ENCODE measurements around the gene CADM3.
A peak's percentile ranks its signal among the peaks of the same experiment; 100 is the strongest.

The CADM3 gene

DNA sequence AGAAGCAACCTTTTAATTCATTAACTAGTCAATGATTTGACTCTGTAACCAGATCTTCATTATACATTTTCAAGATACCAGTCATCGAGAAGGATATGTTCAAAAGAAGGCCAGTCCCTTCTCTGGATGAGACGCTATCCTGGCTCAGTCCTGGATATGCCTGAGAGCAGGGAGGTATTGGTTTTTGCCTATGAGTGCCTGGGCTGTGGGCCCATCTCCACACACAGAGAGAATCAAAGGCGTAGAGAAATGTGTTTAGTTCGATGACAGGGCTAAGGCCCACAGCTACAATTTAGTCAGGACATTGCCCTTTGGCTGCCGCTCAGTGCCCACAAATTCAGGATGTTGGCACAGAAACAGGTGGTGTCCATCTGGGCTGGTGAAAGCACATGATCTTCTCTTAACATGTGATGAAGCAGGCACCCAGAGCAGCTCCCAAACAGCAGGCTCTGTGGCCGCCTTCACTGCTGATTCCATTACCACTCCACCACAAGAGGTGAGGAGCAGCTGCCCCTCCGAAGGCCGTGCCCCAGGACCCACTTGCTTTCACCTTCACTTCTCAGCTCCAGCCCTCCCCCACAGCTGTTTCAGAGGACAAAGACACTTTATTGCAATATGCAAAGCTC is 58.0 kb downstream of the CADM3 start:
- H3K27me3 Mint-ChIP-seq = peaks cover 4% of the 10 kb centered on the region
- peaks cover 18% of the 10 kb centered on the region for H3K4me1 Mint-ChIP-seq (ENCODE audit: low read depth)
- no peaks in the 10 kb centered on the region for H3K36me3 Mint-ChIP-seq (ENCODE audit: low read depth)
- intact Hi-C loops (cut with micrococcal nuclease) = no loop called here
- H3K27ac Mint-ChIP-seq = no peak overlapping the region
- H3K4me3 Mint-ChIP-seq = no peak overlapping the region
- peaks cover 10% of the 10 kb centered on the region for H3K9me3 Mint-ChIP-seq

DNA sequence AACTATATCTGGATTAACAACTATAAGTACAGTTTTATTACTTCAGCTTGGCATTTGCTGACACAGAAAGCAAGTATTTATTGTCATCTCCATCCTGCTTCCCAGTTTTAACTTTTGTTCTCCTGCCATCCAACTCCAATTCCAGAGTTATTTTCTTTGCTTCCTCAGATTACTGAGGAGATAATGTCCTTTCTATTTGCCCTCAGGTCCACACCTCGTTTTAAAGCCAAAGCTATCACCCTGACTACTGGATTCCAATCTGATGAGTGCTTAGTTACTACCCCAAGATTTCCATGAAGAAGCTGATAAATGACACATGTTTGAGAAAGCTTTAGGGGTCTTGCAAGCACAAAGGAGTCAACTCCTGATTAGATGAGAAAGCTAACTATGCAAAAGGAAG is 58.5 kb downstream of the CADM3 start:
- Mint-ChIP-seq H3K4me3 (no peak overlapping the region), H3K4me1 (ENCODE audit: low read depth) (peaks cover 18% of the 10 kb centered on the region), H3K9me3 (peaks cover 10% of the 10 kb centered on the region), H3K27ac (no peak overlapping the region), H3K27me3 (peaks cover 6% of the 10 kb centered on the region), H3K36me3 (ENCODE audit: low read depth) (no peaks in the 10 kb centered on the region)
- intact Hi-C loops (cut with micrococcal nuclease) = no loop called here

DNA sequence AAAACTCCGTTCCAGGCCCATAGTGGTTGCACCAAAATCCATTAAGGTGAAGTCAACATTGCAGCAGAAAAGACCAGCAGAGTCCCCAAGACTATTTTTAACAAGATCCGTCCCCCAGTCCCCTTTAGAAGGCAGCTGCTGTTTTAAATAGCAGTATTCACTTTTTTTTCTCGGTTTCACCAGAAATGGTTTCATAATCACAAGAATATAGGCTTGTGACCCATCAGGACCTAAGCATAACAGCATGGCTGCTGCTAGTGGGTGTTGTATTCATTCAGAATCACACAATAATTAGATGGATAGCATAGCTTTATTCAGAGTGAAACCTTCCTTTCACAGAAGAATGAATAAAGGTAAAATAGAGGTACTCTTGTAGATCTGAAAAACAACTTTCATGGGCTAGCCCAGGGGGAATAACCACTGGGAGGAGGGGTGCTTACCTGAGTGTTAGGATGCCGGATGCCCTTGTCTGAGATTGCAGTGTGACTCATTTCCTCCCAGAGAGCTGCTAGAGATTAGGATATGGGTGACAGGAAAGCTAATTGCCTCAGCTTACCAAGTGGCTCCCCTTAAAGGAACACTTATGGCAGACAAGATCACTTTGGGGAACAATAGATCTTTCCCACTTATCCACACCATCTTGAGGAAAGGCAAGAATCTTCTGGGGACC is 68.3 kb downstream of the CADM3 start:
- H3K4me1 Mint-ChIP-seq (ENCODE audit: low read depth) = peaks cover 26% of the 10 kb centered on the region
- no peak overlapping the region for H3K4me3 Mint-ChIP-seq
- no peak overlapping the region for H3K27ac Mint-ChIP-seq
- H3K36me3 Mint-ChIP-seq (ENCODE audit: low read depth) = no peaks in the 10 kb centered on the region
- peaks cover 5% of the 10 kb centered on the region for H3K27me3 Mint-ChIP-seq
- intact Hi-C loops (cut with micrococcal nuclease) = loop anchor here (10.0 kb wide), 2 partner anchors 65 to 105 kb away; partner anchors contain the start of gene FCER1A
- H3K9me3 Mint-ChIP-seq = peaks cover 24% of the 10 kb centered on the region

DNA sequence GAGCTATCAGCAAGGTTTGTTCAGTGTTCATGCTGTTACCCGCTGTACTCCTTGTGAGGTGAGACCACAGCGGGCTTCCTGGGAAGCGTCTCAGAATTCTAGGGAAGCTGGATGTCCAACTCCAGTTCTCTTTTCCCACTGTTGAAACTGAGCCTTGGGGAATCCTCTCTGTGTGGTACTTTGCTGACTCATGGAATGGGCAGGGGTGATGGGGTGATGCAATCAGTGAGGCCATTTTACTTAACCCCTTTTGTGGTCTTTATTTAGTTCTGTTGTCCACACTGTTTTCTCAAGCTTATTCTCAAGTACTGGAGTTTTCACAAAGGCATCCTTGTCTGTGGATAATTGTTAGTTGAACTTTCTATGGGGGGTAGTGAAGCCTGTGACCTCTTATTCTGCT is 75.9 kb downstream of the CADM3 start:
- H3K27me3 Mint-ChIP-seq = no peaks in the 10 kb centered on the region
- peaks cover 60% of the 10 kb centered on the region for H3K9me3 Mint-ChIP-seq
- H3K4me1 Mint-ChIP-seq (ENCODE audit: low read depth) = peaks cover 13% of the 10 kb centered on the region
- H3K27ac Mint-ChIP-seq = no peak overlapping the region
- no peak overlapping the region for H3K4me3 Mint-ChIP-seq
- peaks cover 33% of the 10 kb centered on the region for H3K36me3 Mint-ChIP-seq (ENCODE audit: low read depth)
- intact Hi-C loops (cut with micrococcal nuclease) = loop anchor here (10.0 kb wide), 2 partner anchors 58 to 98 kb away; partner anchors contain the start of gene FCER1A

DNA sequence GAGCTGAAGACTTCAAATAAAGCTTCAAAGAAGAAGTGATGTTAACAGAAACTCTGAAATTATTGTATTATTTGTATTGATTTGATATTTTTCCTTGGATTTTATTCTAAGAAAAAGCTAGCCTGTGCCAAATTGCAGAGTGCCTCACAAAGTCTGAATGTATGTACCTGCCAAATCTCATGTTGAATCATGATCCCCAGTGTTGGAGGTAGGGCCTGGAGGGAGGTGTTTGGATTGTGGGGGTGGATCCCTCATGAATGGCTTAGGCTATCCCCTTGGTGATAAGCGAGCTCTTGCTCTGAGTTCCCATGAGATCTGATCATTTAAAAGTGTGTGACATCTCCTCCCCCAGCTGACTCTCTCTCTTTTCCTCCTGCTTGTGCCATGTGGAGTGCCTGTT is 76.9 kb downstream of the CADM3 start:
- Mint-ChIP-seq H3K4me3 (no peak overlapping the region), H3K4me1 (ENCODE audit: low read depth) (peaks cover 13% of the 10 kb centered on the region), H3K9me3 (peaks cover 60% of the 10 kb centered on the region), H3K36me3 (ENCODE audit: low read depth) (peaks cover 33% of the 10 kb centered on the region), H3K27ac (no peak overlapping the region), H3K27me3 (no peaks in the 10 kb centered on the region)
- intact Hi-C loops (cut with micrococcal nuclease) = loop anchor here (10.0 kb wide), 2 partner anchors 56 to 96 kb away; partner anchors contain the start of gene FCER1A

DNA sequence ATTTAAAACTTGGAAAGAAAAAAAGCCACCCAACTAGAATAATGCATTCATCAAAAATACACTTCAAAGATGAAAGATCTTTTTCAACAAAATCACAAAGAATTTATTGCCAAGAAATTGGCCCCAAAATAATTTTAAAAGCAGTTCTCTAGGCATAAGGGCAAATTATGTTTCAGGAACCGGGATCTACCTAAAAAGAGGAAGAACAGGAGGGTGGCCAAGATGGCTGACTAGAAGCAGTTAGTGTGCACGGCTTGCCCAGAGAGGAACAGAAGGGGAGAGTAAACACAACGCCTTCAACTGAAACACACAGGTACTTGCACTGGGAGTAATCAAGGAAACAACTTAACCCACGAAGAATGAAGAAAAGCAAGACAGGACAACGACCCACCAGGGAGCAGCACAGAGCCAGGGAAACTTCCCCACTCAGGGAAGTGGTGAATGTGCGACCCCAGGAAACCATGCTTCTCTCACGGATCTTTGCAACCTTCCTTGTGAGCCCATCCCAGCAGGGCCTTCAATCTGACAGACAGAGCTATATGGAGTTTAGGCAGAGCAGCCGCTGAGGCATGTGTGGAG is 79.3 kb downstream of the CADM3 start:
- Mint-ChIP-seq H3K4me1 (ENCODE audit: low read depth) (peaks cover 13% of the 10 kb centered on the region), H3K9me3 (peaks cover 45% of the 10 kb centered on the region), H3K27ac (peak overlapping the region; percentile 54), H3K36me3 (ENCODE audit: low read depth) (peaks cover 33% of the 10 kb centered on the region), H3K27me3 (no peaks in the 10 kb centered on the region), H3K4me3 (no peak overlapping the region)
- intact Hi-C loops (cut with micrococcal nuclease) = no loop called here
